ENCODE measurements around the gene HYAL1. TPM values are rescaled to one million over a fixed set of nuclear protein-coding genes. Genes with fewer than 3 reads are reported as not detected.

The HYAL1 gene
- total RNA-seq, 1 donor from 2014 or later = 0.83 TPM

DNA sequence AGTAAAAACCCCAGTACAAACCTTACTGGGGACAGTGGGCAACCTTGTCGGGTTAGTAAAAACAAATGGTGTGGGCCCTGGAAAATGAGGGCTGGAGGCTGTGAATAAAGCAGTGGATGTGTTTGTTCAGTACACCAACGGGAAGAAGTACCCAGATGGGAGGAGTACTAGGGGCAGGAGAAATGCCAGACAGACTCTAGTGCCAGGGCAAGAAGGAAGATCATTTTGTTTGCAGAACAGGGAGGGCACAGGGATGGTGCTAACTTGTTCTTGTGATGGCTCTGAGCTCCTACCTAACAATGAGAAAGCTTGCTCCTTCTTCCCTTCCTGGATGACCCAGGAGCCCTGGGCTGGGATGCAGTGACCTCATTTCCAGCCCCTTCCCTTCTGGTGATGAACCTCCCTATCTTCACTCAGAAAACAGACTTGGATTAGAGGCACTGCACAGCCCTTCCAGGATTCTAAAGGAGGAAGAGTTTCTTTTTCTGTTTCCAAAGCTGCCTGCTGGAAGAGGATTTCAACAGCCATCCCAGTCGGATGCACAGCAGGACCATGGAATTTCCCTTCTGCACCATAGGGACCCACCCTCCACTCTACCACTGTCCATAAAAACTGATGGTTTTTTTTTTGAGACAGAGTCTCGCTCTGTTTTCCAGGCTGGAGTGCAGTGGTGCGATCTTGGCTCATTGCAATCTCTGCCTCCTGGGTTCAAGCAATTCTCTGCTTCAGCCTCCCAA, 31.1 kb upstream of the HYAL1 start:
- peaks cover 46% of the 10 kb centered on the region for H3K4me1 Mint-ChIP-seq (ENCODE audit: unreplicated experiment)
- peaks cover 8% of the 10 kb centered on the region for H3K36me3 Mint-ChIP-seq (ENCODE audit: unreplicated experiment)
- peak overlapping the region; percentile 37 for H3K4me3 Mint-ChIP-seq (ENCODE audit: unreplicated experiment)
- DNase-seq (ENCODE audit: extremely low spot score, unreplicated experiment) = no peak
- peak overlapping the region; percentile 65 for H3K27ac Mint-ChIP-seq (ENCODE audit: unreplicated experiment)
- H3K27me3 Mint-ChIP-seq (ENCODE audit: unreplicated experiment) = no peaks in the 10 kb centered on the region
- TF ChIP-seq, protein P1, sequence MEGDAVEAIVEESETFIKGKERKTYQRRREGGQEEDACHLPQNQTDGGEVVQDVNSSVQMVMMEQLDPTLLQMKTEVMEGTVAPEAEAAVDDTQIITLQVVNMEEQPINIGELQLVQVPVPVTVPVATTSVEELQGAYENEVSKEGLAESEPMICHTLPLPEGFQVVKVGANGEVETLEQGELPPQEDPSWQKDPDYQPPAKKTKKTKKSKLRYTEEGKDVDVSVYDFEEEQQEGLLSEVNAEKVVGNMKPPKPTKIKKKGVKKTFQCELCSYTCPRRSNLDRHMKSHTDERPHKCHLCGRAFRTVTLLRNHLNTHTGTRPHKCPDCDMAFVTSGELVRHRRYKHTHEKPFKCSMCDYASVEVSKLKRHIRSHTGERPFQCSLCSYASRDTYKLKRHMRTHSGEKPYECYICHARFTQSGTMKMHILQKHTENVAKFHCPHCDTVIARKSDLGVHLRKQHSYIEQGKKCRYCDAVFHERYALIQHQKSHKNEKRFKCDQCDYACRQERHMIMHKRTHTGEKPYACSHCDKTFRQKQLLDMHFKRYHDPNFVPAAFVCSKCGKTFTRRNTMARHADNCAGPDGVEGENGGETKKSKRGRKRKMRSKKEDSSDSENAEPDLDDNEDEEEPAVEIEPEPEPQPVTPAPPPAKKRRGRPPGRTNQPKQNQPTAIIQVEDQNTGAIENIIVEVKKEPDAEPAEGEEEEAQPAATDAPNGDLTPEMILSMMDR (IDR thresholded peaks at IDR 0.05) = no peak
- H3K9me3 Mint-ChIP-seq (ENCODE audit: unreplicated experiment) = no peaks in the 10 kb centered on the region

DNA sequence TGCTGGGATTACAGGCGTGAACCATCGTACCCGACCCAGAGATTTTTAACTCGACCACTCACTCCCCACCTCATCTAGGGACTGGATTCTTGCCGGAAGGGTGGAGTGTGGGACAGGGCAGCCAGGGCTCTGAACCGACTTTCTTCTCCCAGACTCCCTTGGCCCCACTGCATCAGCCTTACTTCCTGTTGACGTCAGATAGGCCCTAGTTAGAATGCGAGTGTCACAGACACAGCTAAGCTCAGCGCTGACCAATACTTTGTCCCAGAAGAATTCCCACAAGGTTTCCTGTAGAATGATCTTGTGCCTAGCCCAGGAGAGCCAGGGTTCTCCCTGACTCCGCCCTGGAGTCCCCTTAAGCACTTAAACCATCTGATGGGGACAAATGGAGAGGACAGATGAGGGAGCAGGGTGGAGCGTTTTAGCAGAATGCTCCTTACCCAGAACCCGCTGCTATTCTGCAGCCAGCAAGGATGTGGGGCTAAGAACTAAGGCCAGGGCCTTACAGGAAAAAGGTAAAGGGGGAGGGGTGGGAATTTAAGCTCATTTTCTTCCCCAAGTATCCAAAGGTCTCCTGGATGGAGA, 30.5 kb upstream of the HYAL1 start:
- Mint-ChIP-seq H3K36me3 (ENCODE audit: unreplicated experiment) (peaks cover 8% of the 10 kb centered on the region), H3K27ac (ENCODE audit: unreplicated experiment) (peak overlapping the region; percentile 47), H3K9me3 (ENCODE audit: unreplicated experiment) (no peaks in the 10 kb centered on the region), H3K4me1 (ENCODE audit: unreplicated experiment) (peaks cover 39% of the 10 kb centered on the region), H3K27me3 (ENCODE audit: unreplicated experiment) (no peaks in the 10 kb centered on the region), H3K4me3 (ENCODE audit: unreplicated experiment) (no peak overlapping the region)
- no peak for DNase-seq (ENCODE audit: extremely low spot score, unreplicated experiment)
- TF ChIP-seq, protein P1 (IDR thresholded peaks at IDR 0.05) = no peak

DNA sequence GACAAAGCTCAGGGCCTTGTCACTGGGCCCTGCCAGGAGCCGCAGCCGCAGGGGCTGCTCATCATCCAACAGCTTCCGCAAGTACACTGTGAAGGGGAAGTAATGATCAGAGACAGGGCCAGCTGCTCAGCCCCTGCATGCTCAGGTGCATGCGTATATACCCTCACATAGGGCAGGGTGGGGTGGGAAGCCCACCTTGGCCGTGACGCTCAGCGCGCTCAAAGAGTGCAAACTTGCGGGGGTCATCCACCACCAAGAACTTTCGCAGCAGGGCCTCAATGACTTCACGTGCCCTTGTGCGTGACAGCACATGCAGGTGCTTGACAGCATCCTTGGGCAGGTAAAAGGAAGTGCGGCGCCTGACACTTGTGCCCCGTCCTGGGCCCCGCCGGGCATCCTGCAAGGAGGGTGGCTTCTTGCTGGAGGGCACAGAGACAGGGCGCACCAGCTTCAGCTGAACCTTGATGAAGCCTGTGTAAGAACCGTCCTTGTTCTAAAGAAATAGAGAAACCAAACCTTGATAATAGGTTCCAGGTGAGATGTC, 28.1 kb upstream of the HYAL1 start:
- peaks cover 42% of the 10 kb centered on the region for H3K4me1 Mint-ChIP-seq (ENCODE audit: unreplicated experiment)
- peaks cover 8% of the 10 kb centered on the region for H3K36me3 Mint-ChIP-seq (ENCODE audit: unreplicated experiment)
- no peak overlapping the region for H3K4me3 Mint-ChIP-seq (ENCODE audit: unreplicated experiment)
- H3K27ac Mint-ChIP-seq (ENCODE audit: unreplicated experiment) = no peak overlapping the region
- TF ChIP-seq, protein P1 (IDR thresholded peaks at IDR 0.05) = no peak
- H3K9me3 Mint-ChIP-seq (ENCODE audit: unreplicated experiment) = no peaks in the 10 kb centered on the region
- H3K27me3 Mint-ChIP-seq (ENCODE audit: unreplicated experiment) = no peaks in the 10 kb centered on the region
- DNase-seq (ENCODE audit: extremely low spot score, unreplicated experiment) = no peak

DNA sequence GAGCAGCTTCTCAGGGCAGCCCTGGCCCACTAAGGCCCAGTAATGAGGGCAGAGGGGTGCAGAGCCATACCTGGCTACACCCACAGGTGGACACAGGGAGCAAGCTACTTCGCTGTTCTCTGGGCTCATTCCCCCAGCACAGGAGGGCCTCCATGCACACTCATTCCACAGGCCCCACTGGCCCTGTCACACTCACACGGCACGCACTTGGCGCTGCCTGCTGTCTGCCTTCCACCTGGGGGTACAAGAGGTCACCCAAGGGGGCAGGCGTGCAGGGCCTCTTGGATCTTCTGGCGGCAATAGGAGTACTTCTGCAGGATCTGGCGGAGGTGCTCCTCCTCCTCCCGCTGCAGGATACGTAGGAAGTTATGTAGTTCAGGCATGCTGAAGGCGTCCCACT, 27.0 kb upstream of the HYAL1 start:
- Mint-ChIP-seq H3K4me1 (ENCODE audit: unreplicated experiment) (peaks cover 31% of the 10 kb centered on the region), H3K27me3 (ENCODE audit: unreplicated experiment) (no peaks in the 10 kb centered on the region), H3K9me3 (ENCODE audit: unreplicated experiment) (no peaks in the 10 kb centered on the region), H3K27ac (ENCODE audit: unreplicated experiment) (no peak overlapping the region), H3K36me3 (ENCODE audit: unreplicated experiment) (peaks cover 8% of the 10 kb centered on the region), H3K4me3 (ENCODE audit: unreplicated experiment) (no peak overlapping the region)
- TF ChIP-seq, protein P1 (IDR thresholded peaks at IDR 0.05) = no peak
- no peak for DNase-seq (ENCODE audit: extremely low spot score, unreplicated experiment)

Measured in osteocyte (in vitro differentiated cells).